WTC11 (cell line): ENCODE measurements around the gene LENG8.

Source experiments
- ATF1 ChIP-seq: sonication (generic); formaldehyde crosslinking; IDR thresholded peaks from 2 replicates; pipeline ENCODE4 v1.8.1; 2023; ENCODE audit warnings: mild to moderate bottlenecking, moderate library complexity, missing genetic modification reagents
- ATF2 ChIP-seq: sonication (generic); formaldehyde crosslinking; IDR thresholded peaks from 2 replicates; pipeline ENCODE4 v1.8.1; 2022; ENCODE audit warnings: low read depth, missing genetic modification reagents, borderline replicate concordance
- ATF3 ChIP-seq: sonication (generic); formaldehyde crosslinking; conservative IDR thresholded peaks from 2 replicates; pipeline ENCODE4 v1.8.1; 2022; ENCODE audit warnings: mild to moderate bottlenecking, missing genetic modification reagents
- CBFB ChIP-seq: sonication (generic); formaldehyde crosslinking; IDR thresholded peaks from 2 replicates; pipeline ENCODE4 v1.8.1; 2022; ENCODE audit warnings: mild to moderate bottlenecking, low read depth, missing genetic modification reagents
- ESRRA ChIP-seq: sonication (generic); formaldehyde crosslinking; IDR thresholded peaks from 2 replicates; pipeline ENCODE4 v1.8.1; 2022; ENCODE audit warnings: mild to moderate bottlenecking, missing genetic modification reagents, borderline replicate concordance
- FOXJ3 ChIP-seq: sonication (generic); formaldehyde crosslinking; IDR thresholded peaks from 2 replicates; pipeline ENCODE4 v1.9.0; 2021; ENCODE audit warnings: missing genetic modification reagents, mild to moderate bottlenecking, borderline replicate concordance
- FOXP1 ChIP-seq: sonication (generic); formaldehyde crosslinking; IDR thresholded peaks from 2 replicates; pipeline ENCODE4 v1.8.0; 2022; ENCODE audit warnings: missing genetic modification reagents, mild to moderate bottlenecking, moderate library complexity, borderline replicate concordance
- GTF2I ChIP-seq: fragments of 250-450 bp; sonication (Bioruptor Pico); conservative IDR thresholded peaks from 2 replicates; pipeline ENCODE4 v1.4.0; 2021; ENCODE audit warnings: mild to moderate bottlenecking
- NR2C2 ChIP-seq: sonication (generic); formaldehyde crosslinking; IDR thresholded peaks from 2 replicates; pipeline ENCODE4 v1.8.0; 2022; ENCODE audit warnings: mild to moderate bottlenecking, missing genetic modification reagents
- TF ChIP-seq, protein P1 (sequence below): fragments of 200-600 bp; IDR thresholded peaks from 2 replicates; pipeline ENCODE4 v1.8.0; 2022; ENCODE audit warnings: antibody characterized with exemption

DNA sequence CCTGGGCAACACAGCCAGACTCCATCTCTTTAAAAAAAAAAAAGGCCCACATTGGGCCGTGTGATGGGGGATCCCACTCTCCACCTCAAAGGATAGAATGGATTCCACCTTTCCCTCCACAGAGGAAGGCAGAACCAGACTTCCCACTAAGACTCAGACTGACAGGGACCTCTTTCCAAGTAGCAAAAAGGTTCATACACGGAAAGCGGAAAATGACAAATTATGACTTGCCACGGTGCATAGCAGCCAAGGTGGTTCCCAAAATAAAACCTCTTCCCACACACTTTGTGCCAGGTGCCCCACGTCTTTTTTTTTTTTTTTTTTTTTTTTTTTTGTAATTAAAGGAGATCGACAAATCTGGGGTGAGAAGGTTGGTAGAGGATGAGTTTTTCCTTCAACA is 48.1 kb upstream of the LENG8 start:
- TF ChIP-seq FOXJ3 (CRISPR knock-in tag) (no peak), ATF1 (CRISPR knock-in tag) (no peak), FOXP1 (CRISPR knock-in tag) (no peak), ATF2 (CRISPR knock-in tag) (no peak), CBFB (CRISPR knock-in tag) (no peak), ESRRA (CRISPR knock-in tag) (no peak), NR2C2 (CRISPR knock-in tag) (no peak), ATF3 (CRISPR knock-in tag) (no peak), GTF2I (no peak)
- TF ChIP-seq, protein P1, sequence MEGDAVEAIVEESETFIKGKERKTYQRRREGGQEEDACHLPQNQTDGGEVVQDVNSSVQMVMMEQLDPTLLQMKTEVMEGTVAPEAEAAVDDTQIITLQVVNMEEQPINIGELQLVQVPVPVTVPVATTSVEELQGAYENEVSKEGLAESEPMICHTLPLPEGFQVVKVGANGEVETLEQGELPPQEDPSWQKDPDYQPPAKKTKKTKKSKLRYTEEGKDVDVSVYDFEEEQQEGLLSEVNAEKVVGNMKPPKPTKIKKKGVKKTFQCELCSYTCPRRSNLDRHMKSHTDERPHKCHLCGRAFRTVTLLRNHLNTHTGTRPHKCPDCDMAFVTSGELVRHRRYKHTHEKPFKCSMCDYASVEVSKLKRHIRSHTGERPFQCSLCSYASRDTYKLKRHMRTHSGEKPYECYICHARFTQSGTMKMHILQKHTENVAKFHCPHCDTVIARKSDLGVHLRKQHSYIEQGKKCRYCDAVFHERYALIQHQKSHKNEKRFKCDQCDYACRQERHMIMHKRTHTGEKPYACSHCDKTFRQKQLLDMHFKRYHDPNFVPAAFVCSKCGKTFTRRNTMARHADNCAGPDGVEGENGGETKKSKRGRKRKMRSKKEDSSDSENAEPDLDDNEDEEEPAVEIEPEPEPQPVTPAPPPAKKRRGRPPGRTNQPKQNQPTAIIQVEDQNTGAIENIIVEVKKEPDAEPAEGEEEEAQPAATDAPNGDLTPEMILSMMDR: no peak
